ENCODE data around the gene DSCAM. TPM values are rescaled to one million over a fixed set of nuclear protein-coding genes. Genes with fewer than 3 reads are reported as not detected.

The DSCAM gene
- total RNA-seq, 1 donor from 2014 or later = 0.06 TPM

- Histone ChIP-seq H3K36me3 (no peaks in the 10 kb centered on the region), H3K27ac (no peak overlapping the region), H3K27me3 (ENCODE audit: low read depth) (no peaks in the 10 kb centered on the region), H3K4me3 (no peak overlapping the region), H3K9me3 (no peaks in the 10 kb centered on the region), H3K4me1 (no peaks in the 10 kb centered on the region)
- no peak for ATAC-seq
- TF ChIP-seq CTCF (IDR thresholded peaks at IDR 0.05) = no peak
- no peak for DNase-seq
- intact Hi-C loops (cut with DNase I) = no loop called here
These were observed 528.6 kb downstream of the DSCAM start for GRCh38 chr21:40318371-40318770.

GRCh38 chr21:40316104-40316503 is 530.9 kb downstream of the DSCAM start:
- DNase-seq (no peak), ATAC-seq (no peak)
- intact Hi-C loops (cut with DNase I) = no loop called here
- H3K4me3 ChIP-seq = no peak overlapping the region
- H3K9me3 ChIP-seq = no peaks in the 10 kb centered on the region
- TF ChIP-seq CTCF (IDR thresholded peaks at IDR 0.05) = no peak
- no peaks in the 10 kb centered on the region for H3K4me1 ChIP-seq
- no peaks in the 10 kb centered on the region for H3K27me3 ChIP-seq (ENCODE audit: low read depth)
- H3K36me3 ChIP-seq = no peaks in the 10 kb centered on the region
- no peak overlapping the region for H3K27ac ChIP-seq

GRCh38 chr21:40315626-40316025 is 531.3 kb downstream of the DSCAM start:
- ATAC-seq = no peak
- intact Hi-C loops (cut with DNase I) = no loop called here
- H3K27ac ChIP-seq = no peak overlapping the region

GRCh38 chr21:40313260-40313659 is 533.7 kb downstream of the DSCAM start:
- Histone ChIP-seq H3K27me3 (ENCODE audit: low read depth) (no peaks in the 10 kb centered on the region), H3K9me3 (no peaks in the 10 kb centered on the region), H3K4me3 (no peak overlapping the region), H3K4me1 (no peaks in the 10 kb centered on the region), H3K27ac (no peak overlapping the region), H3K36me3 (no peaks in the 10 kb centered on the region)
- intact Hi-C loops (cut with DNase I) = no loop called here
- DNase-seq = no peak
- no peak for ATAC-seq
- TF ChIP-seq CTCF (IDR thresholded peaks at IDR 0.05) = no peak

More at GRCh38 chr21:40315626-40316025, 531.3 kb downstream of the DSCAM start:
- Histone ChIP-seq H3K9me3 (no peaks in the 10 kb centered on the region), H3K4me1 (no peaks in the 10 kb centered on the region), H3K4me3 (no peak overlapping the region), H3K27me3 (ENCODE audit: low read depth) (no peaks in the 10 kb centered on the region), H3K36me3 (no peaks in the 10 kb centered on the region)
- no peak for DNase-seq
- TF ChIP-seq CTCF (IDR thresholded peaks at IDR 0.05) = no peak

- Histone ChIP-seq H3K36me3 (no peaks in the 10 kb centered on the region), H3K4me3 (no peak overlapping the region), H3K27me3 (ENCODE audit: low read depth) (no peaks in the 10 kb centered on the region), H3K9me3 (no peaks in the 10 kb centered on the region), H3K27ac (no peak overlapping the region), H3K4me1 (no peaks in the 10 kb centered on the region)
- intact Hi-C loops (cut with DNase I) = no loop called here
- no peak for TF ChIP-seq CTCF (IDR thresholded peaks at IDR 0.05)
- DNase-seq (no peak), ATAC-seq (no peak)
These were observed 546.7 kb downstream of the DSCAM start for GRCh38 chr21:40300300-40300699.

GRCh38 chr21:40299451-40299850 is 547.5 kb downstream of the DSCAM start:
- no peak for ATAC-seq
- H3K27ac ChIP-seq = no peak overlapping the region
- H3K9me3 ChIP-seq = no peaks in the 10 kb centered on the region
- no peaks in the 10 kb centered on the region for H3K4me1 ChIP-seq
- DNase-seq = no peak
- H3K4me3 ChIP-seq = no peak overlapping the region
- H3K36me3 ChIP-seq = no peaks in the 10 kb centered on the region
- H3K27me3 ChIP-seq (ENCODE audit: low read depth) = no peaks in the 10 kb centered on the region
- intact Hi-C loops (cut with DNase I) = no loop called here
- TF ChIP-seq CTCF (IDR thresholded peaks at IDR 0.05) = no peak

Measured in lower lobe of right lung (tissue), 2 donors.